Mesenchymal stem cell (in vitro differentiated cells and primary cell): ENCODE results near the gene TAMALIN.

ENCODE experiments used
- DNase-seq: peaks from one replicate; pipeline ENCODE4 v3.0.0-alpha.2; 2013
- H2AFZ ChIP-seq: one replicate; pipeline ENCODE4 v1.6.1; 2013; ENCODE audit warnings: low read depth, mild to moderate bottlenecking, control low read depth, inconsistent platforms, low read length, moderate library complexity
- H2AK5ac ChIP-seq: 2 replicates; pipeline ENCODE4 v1.6.1; 2013; ENCODE audit warnings: low read length, moderate library complexity, mild to moderate bottlenecking, inconsistent platforms; ENCODE audit not compliant: severe bottlenecking
- H2BK120ac ChIP-seq: one replicate; pipeline ENCODE4 v1.6.1; 2013; ENCODE audit warnings: low read depth, mild to moderate bottlenecking, inconsistent platforms, low read length, moderate library complexity
- H2BK12ac ChIP-seq, 2 experiments: one replicate each; pipeline ENCODE4 v1.6.1; 2013; ENCODE audit warnings: inconsistent platforms in 2 of 2, low read length in 2 of 2, mild to moderate bottlenecking in 2 of 2, moderate library complexity in 2 of 2, control low read depth in 1 of 2
- H2BK15ac ChIP-seq: one replicate; pipeline ENCODE4 v1.6.1; 2013; ENCODE audit warnings: mild to moderate bottlenecking, low read depth, inconsistent platforms; ENCODE audit not compliant: poor library complexity, severe bottlenecking
- H2BK5ac ChIP-seq: 2 replicates; pipeline ENCODE4 v1.6.1; 2013; ENCODE audit warnings: low read depth, mild to moderate bottlenecking, low read length, control low read depth, inconsistent platforms; ENCODE audit not compliant: poor library complexity, severe bottlenecking
- H3K14ac ChIP-seq, 2 experiments: one replicate each; pipeline ENCODE4 v1.6.1; 2013; ENCODE audit warnings: inconsistent platforms in 2 of 2, low read length in 2 of 2, control low read depth in 1 of 2, mild to moderate bottlenecking in 1 of 2, moderate library complexity in 1 of 2
- H3K18ac ChIP-seq, 2 experiments: one replicate each; pipeline ENCODE4 v1.6.1; 2013; ENCODE audit warnings: inconsistent platforms in 2 of 2, low read length in 2 of 2, control low read depth in 1 of 2, low read depth in 1 of 2, mild to moderate bottlenecking in 1 of 2
- H3K23ac ChIP-seq, 2 experiments: one replicate each; pipeline ENCODE4 v1.6.1; 2013; ENCODE audit warnings: inconsistent platforms in 2 of 2, low read length in 2 of 2, mild to moderate bottlenecking in 2 of 2, moderate library complexity in 2 of 2, control low read depth in 1 of 2
- H3K27ac ChIP-seq: 2 replicates; pipeline ENCODE4 v1.5.1; 2013; ENCODE audit warnings: mild to moderate bottlenecking, moderate library complexity, low read length, control low read depth, inconsistent platforms; ENCODE audit not compliant: poor library complexity, severe bottlenecking
- H3K27me3 ChIP-seq, 2 experiments: 2 replicates each; pipeline versions ENCODE4 v1.6.1 to v1.7.0; 2013; ENCODE audit warnings: low read length in 2 of 2, mild to moderate bottlenecking in 2 of 2, moderate library complexity in 2 of 2, control low read depth in 1 of 2, inconsistent platforms in 1 of 2; ENCODE audit not compliant: control insufficient read depth in 1 of 2, insufficient read depth in 1 of 2
- H3K36me3 ChIP-seq, 2 experiments: 2 replicates each; pipeline versions ENCODE4 v1.6.1 to v1.7.0; 2013; ENCODE audit warnings: low read length in 2 of 2, control low read depth in 1 of 2, inconsistent platforms in 1 of 2, low read depth in 1 of 2, mild to moderate bottlenecking in 1 of 2; ENCODE audit not compliant: insufficient read depth in 2 of 2, control insufficient read depth in 1 of 2
- H3K4ac ChIP-seq, 2 experiments: one replicate each; pipeline ENCODE4 v1.6.1; 2013; ENCODE audit warnings: inconsistent platforms in 2 of 2, low read length in 2 of 2, mild to moderate bottlenecking in 2 of 2, moderate library complexity in 2 of 2, control low read depth in 1 of 2, low read depth in 1 of 2
- H3K4me1 ChIP-seq: 2 replicates; pipeline ENCODE4 v1.6.1; 2013; ENCODE audit warnings: low read depth, low read length, control low read depth; ENCODE audit not compliant: control insufficient read depth, insufficient read depth
- H3K4me2 ChIP-seq: 2 replicates; pipeline ENCODE4 v1.6.1; 2013; ENCODE audit warnings: low read length, mild to moderate bottlenecking, inconsistent platforms; ENCODE audit not compliant: poor library complexity, severe bottlenecking
- H3K4me3 ChIP-seq, 2 experiments: 2 replicates each; pipeline versions ENCODE4 v1.5.1 to v1.7.0; 2013; ENCODE audit warnings: low read length in 2 of 2, mild to moderate bottlenecking in 2 of 2, control low read depth in 1 of 2, low read depth in 1 of 2; ENCODE audit not compliant: insufficient read depth in 1 of 2
- H3K79me1 ChIP-seq: replicated peaks from 2 replicates; pipeline ENCODE4 v1.6.1; 2013; ENCODE audit warnings: mild to moderate bottlenecking, control low read depth, low read length, inconsistent platforms; ENCODE audit not compliant: poor library complexity, severe bottlenecking
- H3K9ac ChIP-seq: 2 replicates; pipeline ENCODE4 v1.7.0; 2013; ENCODE audit warnings: mild to moderate bottlenecking, low read length, moderate library complexity
- H3K9me3 ChIP-seq: 2 replicates; pipeline ENCODE4 v1.7.0; 2013; ENCODE audit warnings: mild to moderate bottlenecking, low read length; ENCODE audit not compliant: control insufficient read depth
- H4K8ac ChIP-seq: one replicate; pipeline ENCODE4 v1.6.1; 2013; ENCODE audit warnings: inconsistent platforms, mild to moderate bottlenecking, low read length, moderate library complexity
- H4K91ac ChIP-seq: one replicate; pipeline ENCODE4 v1.6.1; 2013; ENCODE audit warnings: mild to moderate bottlenecking, low read length, inconsistent platforms
- WGBS: methylation state at CpG from one replicate; pipeline ENCODE4 v1.1.7; 2013; ENCODE audit warnings: mixed read lengths; 5-methylcytosine and 5-hydroxymethylcytosine counted together

TAMALIN gene

GRCh38 chr12:51963477-51963876, 43.3 kb upstream of the TAMALIN start:
- Histone ChIP-seq H3K79me1 (peaks cover 25% of the 10 kb centered on the region), H3K23ac (no peak overlapping the region), H2AFZ (no peak overlapping the region), H3K4me2 (no peak overlapping the region), H3K36me3 (peaks cover 0 to 36% of the 10 kb centered on the region in 2 experiments), H3K4me1 (no peaks in the 10 kb centered on the region), H2AK5ac (no peak overlapping the region), H3K9ac (no peak overlapping the region), H2BK12ac (no peak overlapping the region), H3K27me3 (no peaks in the 10 kb centered on the region), H4K91ac (no peak overlapping the region), H2BK120ac (no peak overlapping the region), H3K4me3 (no peak overlapping the region), H3K9me3 (no peaks in the 10 kb centered on the region), H2BK5ac (no peak overlapping the region), H3K14ac (no peak overlapping the region), H4K8ac (no peak overlapping the region), H3K4ac (no peak overlapping the region), H3K18ac (no peak overlapping the region), H2BK15ac (no peak overlapping the region), H3K27ac (no peak overlapping the region)
- DNase-seq, result no peak
- no CpG with 5 or more reads among the region's 4 CpGs for WGBS

GRCh38 chr12:51969643-51970042, 37.1 kb upstream of the TAMALIN start:
- Histone ChIP-seq H2BK120ac (no peak overlapping the region), H3K4me2 (no peak overlapping the region), H3K14ac (peak overlapping the region in 1 of 2 experiments; percentile 13), H3K9ac (no peak overlapping the region), H3K27ac (no peak overlapping the region), H2BK12ac (no peak overlapping the region), H3K4ac (no peak overlapping the region), H3K79me1 (peaks cover 25% of the 10 kb centered on the region), H2AK5ac (no peak overlapping the region), H3K9me3 (no peaks in the 10 kb centered on the region), H4K91ac (no peak overlapping the region), H4K8ac (no peak overlapping the region), H3K18ac (no peak overlapping the region), H3K4me3 (no peak overlapping the region), H3K27me3 (no peaks in the 10 kb centered on the region), H3K36me3 (peaks cover 0 to 3% of the 10 kb centered on the region in 2 experiments), H2BK15ac (no peak overlapping the region), H3K4me1 (peaks cover 17% of the 10 kb centered on the region), H2BK5ac (no peak overlapping the region), H3K23ac (no peak overlapping the region), H2AFZ (no peak overlapping the region)
- WGBS, result 95% methylated on average over 2 of the region's 2 CpGs
- no peak for DNase-seq

GRCh38 chr12:51970904-51971646, 35.7 kb upstream of the TAMALIN start:
- Histone ChIP-seq H3K14ac (no peak overlapping the region), H3K36me3 (peaks cover 9 to 12% of the 10 kb centered on the region in 2 experiments), H3K27ac (peak overlapping the region; percentile 79), H2AFZ (no peak overlapping the region), H2BK5ac (no peak overlapping the region), H3K23ac (peak overlapping the region in 1 of 2 experiments; percentile 5), H3K9me3 (no peaks in the 10 kb centered on the region), H2BK12ac (no peak overlapping the region), H3K18ac (peak overlapping the region; percentile 7 to 25), H2BK15ac (no peak overlapping the region), H3K4me2 (peak overlapping the region; percentile 41), H3K4ac (peak overlapping the region in 1 of 2 experiments; percentile 45), H2BK120ac (no peak overlapping the region), H4K8ac (no peak overlapping the region), H4K91ac (no peak overlapping the region), H2AK5ac (peak overlapping the region; percentile 13), H3K79me1 (peaks cover 28% of the 10 kb centered on the region), H3K4me3 (no peak overlapping the region), H3K9ac (peak overlapping the region; percentile 74), H3K27me3 (no peaks in the 10 kb centered on the region), H3K4me1 (peaks cover 29% of the 10 kb centered on the region)
- peak; percentile 60 for DNase-seq
- WGBS, result 36% methylated on average over 10 of the region's 13 CpGs

- Histone ChIP-seq H3K9me3 (no peaks in the 10 kb centered on the region), H3K27ac (peak overlapping the region; percentile 73), H3K4me1 (peaks cover 33% of the 10 kb centered on the region), H3K23ac (no peak overlapping the region), H3K79me1 (peaks cover 25% of the 10 kb centered on the region), H2AFZ (no peak overlapping the region), H2BK12ac (no peak overlapping the region), H3K4me3 (peak overlapping the region in 1 of 2 experiments; percentile 47), H4K91ac (no peak overlapping the region), H3K14ac (no peak overlapping the region), H3K4ac (no peak overlapping the region), H2BK120ac (no peak overlapping the region), H2BK5ac (no peak overlapping the region), H3K9ac (peak overlapping the region; percentile 74), H3K4me2 (no peak overlapping the region), H2BK15ac (no peak overlapping the region), H2AK5ac (no peak overlapping the region), H3K36me3 (peaks cover 9 to 19% of the 10 kb centered on the region in 2 experiments), H3K18ac (peak overlapping the region in 1 of 2 experiments; percentile 71), H3K27me3 (no peaks in the 10 kb centered on the region), H4K8ac (no peak overlapping the region)
- 20% methylated on average over 1 of the region's 4 CpGs for WGBS
- peak; percentile 33 for DNase-seq
Observed at GRCh38 chr12:51971679-51972421, 34.9 kb upstream of the TAMALIN start.
